ENCODE measurements around the gene DDX55.
A peak's percentile ranks its signal among the peaks of the same experiment; 100 is the strongest.
"Not testable (repeated sequence)": the region's sequence is repeated elsewhere in the genome, so short reads cannot be mapped to it uniquely, and the experiment has no call there.

DDX55 gene

DNA sequence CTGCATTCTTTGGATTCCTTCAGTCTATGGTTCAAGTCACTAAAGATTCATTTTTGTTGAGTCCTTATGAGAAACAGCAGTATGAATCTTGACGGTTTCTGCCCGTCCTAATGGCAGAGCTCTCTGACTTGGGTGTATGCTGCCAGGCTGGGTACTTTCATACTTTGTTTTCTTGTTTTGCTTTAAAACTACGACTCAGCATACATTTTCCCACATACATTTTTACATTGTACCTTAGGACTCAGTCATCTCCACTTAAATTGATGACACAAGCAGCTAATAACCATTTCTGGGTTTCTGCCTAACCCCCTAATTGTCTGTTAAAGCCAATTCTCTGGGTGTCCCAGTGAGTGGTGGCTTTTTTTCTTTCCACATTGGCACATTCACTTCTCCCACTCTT, 4.8 kb upstream of the DDX55 start:
- Mint-ChIP-seq H3K4me3 (no peak overlapping the region), H3K9me3 (no peaks in the 10 kb centered on the region), H3K36me3 (ENCODE audit: low read depth) (peaks cover 70% of the 10 kb centered on the region), H3K27me3 (no peaks in the 10 kb centered on the region), H3K4me1 (ENCODE audit: low read depth) (peaks cover 10% of the 10 kb centered on the region), H3K27ac (no peak overlapping the region)
- intact Hi-C loops (cut with micrococcal nuclease) = no loop called here

DNA sequence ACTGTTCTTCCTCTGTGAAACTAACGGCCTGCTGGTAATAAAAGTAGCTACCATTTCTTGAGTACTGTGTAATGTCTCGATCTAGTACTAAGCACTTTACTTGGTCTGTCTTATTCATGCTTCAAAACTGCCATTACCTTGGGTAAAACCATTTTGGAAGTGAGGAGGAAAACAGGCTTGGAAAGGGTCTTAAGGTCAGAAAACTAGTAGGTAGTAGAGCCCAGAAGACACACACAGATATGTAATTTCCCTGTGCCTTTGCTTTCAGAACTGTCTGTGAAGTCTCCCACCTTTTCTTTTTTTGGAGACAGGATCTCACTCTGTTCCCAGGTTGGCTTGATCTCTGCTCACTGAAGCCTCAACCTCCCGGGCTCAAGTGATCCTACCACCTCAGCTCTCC, 3.4 kb upstream of the DDX55 start:
- Mint-ChIP-seq H3K9me3 (no peaks in the 10 kb centered on the region), H3K4me3 (no peak overlapping the region)

DNA sequence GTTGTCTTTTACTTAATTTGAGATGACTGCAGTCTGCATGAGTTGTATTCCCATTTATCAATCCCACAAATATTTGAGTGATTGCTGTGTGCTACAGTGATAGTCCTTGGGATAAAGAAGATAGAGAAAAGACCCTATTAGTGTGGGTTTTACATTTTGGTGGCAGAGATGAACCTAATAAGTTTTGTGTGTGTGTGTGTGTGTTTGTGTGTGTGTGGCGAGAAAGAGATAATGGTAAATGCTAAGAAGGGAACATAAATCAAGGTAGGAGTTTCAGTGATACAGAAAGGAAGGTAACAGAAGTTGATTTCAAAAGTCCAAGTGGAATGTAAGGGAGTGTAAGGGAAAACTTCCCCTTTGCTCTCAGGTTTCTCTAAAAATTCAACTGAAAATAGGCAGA, 2.6 kb upstream of the DDX55 start:
- H3K9me3 Mint-ChIP-seq = no peaks in the 10 kb centered on the region
- no peak overlapping the region for H3K27ac Mint-ChIP-seq
- H3K27me3 Mint-ChIP-seq = no peaks in the 10 kb centered on the region
- H3K4me1 Mint-ChIP-seq (ENCODE audit: low read depth) = peaks cover 18% of the 10 kb centered on the region
- intact Hi-C loops (cut with micrococcal nuclease) = no loop called here
- peaks cover 61% of the 10 kb centered on the region for H3K36me3 Mint-ChIP-seq (ENCODE audit: low read depth)
- H3K4me3 Mint-ChIP-seq = no peak overlapping the region

More for the DNA sequence above, 3.4 kb upstream of the DDX55 start:
- peaks cover 18% of the 10 kb centered on the region for H3K4me1 Mint-ChIP-seq (ENCODE audit: low read depth)
- peaks cover 61% of the 10 kb centered on the region for H3K36me3 Mint-ChIP-seq (ENCODE audit: low read depth)
- intact Hi-C loops (cut with micrococcal nuclease) = no loop called here
- H3K27ac Mint-ChIP-seq = no peak overlapping the region
- H3K27me3 Mint-ChIP-seq = no peaks in the 10 kb centered on the region

DNA sequence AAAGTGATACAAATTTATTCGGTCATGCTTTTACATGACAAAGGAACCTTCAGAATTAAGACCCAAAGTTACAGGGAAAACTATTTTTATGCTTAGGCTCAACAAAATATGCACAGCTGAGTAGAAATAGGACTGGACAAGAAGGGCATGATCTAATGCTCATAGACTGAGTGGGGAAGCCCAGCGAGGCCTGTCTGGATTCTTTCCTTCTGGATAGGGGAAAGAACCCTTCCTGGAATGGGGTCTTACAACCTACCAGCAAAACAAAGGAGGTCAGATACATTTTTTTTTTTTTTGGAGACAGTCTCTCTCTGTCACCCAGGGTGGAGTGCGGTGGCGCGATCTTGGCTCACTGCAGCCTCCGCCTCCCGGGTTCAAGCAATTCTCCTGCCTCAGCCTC, 2.2 kb upstream of the DDX55 start:
- peaks cover 18% of the 10 kb centered on the region for H3K4me1 Mint-ChIP-seq (ENCODE audit: low read depth)
- no peak overlapping the region for H3K4me3 Mint-ChIP-seq
- H3K36me3 Mint-ChIP-seq (ENCODE audit: low read depth) = peaks cover 59% of the 10 kb centered on the region
- no peaks in the 10 kb centered on the region for H3K27me3 Mint-ChIP-seq
- intact Hi-C loops (cut with micrococcal nuclease) = no loop called here
- no peak overlapping the region for H3K27ac Mint-ChIP-seq
- H3K9me3 Mint-ChIP-seq = no peaks in the 10 kb centered on the region

DNA sequence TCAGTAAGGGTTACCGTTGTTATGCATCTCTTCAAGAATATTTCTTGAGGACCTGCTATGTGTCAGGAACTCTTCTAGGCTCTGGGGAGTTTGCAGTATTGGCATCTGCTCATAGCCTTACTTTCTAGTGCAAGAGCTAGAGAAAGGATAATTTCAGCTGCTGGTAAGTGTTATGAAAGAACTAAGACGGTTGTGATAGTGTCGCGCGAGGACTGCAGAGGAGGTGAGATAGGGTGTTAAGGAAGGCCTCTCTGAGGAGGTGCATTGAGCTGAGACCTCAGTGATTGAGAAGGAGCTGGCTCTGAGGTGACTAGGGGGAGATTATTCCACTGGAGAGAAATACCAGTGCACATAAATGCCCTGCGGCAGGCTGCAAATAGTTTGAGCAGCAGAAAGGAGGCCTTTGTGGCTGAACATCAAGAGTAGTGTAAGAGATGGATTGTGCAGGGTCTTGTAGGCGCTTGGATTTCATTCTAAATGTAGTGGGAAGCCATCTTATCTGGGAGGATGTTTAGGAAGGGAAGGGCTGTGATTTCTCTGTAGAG, 824 bp downstream of the DDX55 start:
- H3K9me3 Mint-ChIP-seq = no peaks in the 10 kb centered on the region
- H3K4me3 Mint-ChIP-seq = peak overlapping the region; percentile 92
- intact Hi-C loops (cut with micrococcal nuclease) = loop anchor here (1.0 kb wide), 1 partner anchor 18 kb away; the partner anchor contains the start of gene TMED2
- no peaks in the 10 kb centered on the region for H3K27me3 Mint-ChIP-seq
- peaks cover 18% of the 10 kb centered on the region for H3K4me1 Mint-ChIP-seq (ENCODE audit: low read depth)
- peaks cover 61% of the 10 kb centered on the region for H3K36me3 Mint-ChIP-seq (ENCODE audit: low read depth)
- H3K27ac Mint-ChIP-seq = peak overlapping the region; percentile 87

DNA sequence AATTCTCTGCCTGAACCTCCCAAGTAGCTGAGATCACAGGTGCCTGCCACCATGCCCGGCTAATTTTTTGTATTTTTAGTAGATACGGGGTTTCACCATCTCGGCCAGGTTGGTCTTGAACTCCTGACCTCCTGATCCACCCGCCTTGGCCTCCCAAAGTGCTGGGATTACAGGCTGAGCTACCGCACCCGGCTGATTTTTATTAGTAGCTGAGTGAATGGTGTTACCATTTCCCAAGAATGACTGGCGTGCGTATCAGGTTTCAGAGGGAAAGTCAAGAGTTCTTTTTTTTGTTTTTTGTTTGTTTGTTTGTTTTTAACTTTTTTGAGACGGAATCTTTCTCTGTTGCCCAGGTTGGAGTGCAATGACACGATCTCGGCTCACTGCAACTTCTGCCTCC, 1.6 kb downstream of the DDX55 start:
- H3K27me3 Mint-ChIP-seq; H3K4me3 Mint-ChIP-seq; H3K27ac Mint-ChIP-seq; H3K9me3 Mint-ChIP-seq; intact Hi-C loops (cut with micrococcal nuclease): not testable (repeated sequence)
- Mint-ChIP-seq H3K36me3 (ENCODE audit: low read depth) (peaks cover 61% of the 10 kb centered on the region), H3K4me1 (ENCODE audit: low read depth) (peaks cover 18% of the 10 kb centered on the region)

DNA sequence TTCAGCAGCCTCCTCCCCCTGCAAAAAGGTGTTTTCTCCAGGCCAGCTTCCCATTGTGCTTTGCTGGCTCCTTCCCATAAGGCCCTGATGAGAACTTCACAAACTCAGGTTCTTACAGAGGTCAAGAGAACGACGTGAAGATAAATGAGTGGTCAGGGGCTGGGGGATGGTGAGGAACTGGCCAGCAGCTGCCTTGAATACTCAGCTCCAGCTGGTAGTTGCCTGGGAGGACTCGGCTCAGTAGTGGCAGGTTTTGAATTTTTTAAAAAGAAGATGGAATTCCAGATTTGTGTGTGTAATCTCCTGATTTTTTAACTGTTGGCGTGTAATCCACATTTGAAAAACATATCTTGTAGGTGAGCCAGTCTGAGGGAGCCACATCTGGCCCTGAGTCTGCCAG, 5.9 kb downstream of the DDX55 start:
- H3K4me3 Mint-ChIP-seq = no peak overlapping the region
- no peaks in the 10 kb centered on the region for H3K9me3 Mint-ChIP-seq
- peaks cover 6% of the 10 kb centered on the region for H3K4me1 Mint-ChIP-seq (ENCODE audit: low read depth)
- H3K27ac Mint-ChIP-seq = peak overlapping the region; percentile 33
- intact Hi-C loops (cut with micrococcal nuclease) = no loop called here
- H3K36me3 Mint-ChIP-seq (ENCODE audit: low read depth) = peaks cover 89% of the 10 kb centered on the region
- H3K27me3 Mint-ChIP-seq = no peaks in the 10 kb centered on the region

DNA sequence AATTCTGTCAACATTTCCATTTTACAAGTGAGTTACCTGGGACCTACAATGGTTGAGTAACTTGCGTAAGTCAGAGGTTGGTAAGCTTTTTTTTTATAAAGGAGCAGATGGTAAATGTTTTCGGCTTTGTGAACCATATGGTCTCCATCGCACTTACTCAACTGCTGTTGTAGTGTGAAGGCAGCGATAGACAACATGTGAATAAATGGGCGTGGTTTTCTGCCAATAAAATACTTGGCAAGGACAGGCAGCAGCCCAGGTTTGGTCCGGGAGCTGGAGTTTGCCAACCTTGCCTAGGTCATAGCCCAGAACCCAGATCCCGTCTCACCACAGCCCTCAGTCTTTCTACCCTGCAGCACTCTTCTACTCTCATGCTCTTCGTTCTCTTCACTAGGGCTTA, 6.3 kb downstream of the DDX55 start:
- Mint-ChIP-seq H3K9me3 (no peaks in the 10 kb centered on the region), H3K36me3 (ENCODE audit: low read depth) (peaks cover 93% of the 10 kb centered on the region), H3K4me1 (ENCODE audit: low read depth) (peaks cover 2% of the 10 kb centered on the region), H3K4me3 (no peak overlapping the region), H3K27ac (peak overlapping the region; percentile 33), H3K27me3 (no peaks in the 10 kb centered on the region)
- intact Hi-C loops (cut with micrococcal nuclease) = no loop called here

DNA sequence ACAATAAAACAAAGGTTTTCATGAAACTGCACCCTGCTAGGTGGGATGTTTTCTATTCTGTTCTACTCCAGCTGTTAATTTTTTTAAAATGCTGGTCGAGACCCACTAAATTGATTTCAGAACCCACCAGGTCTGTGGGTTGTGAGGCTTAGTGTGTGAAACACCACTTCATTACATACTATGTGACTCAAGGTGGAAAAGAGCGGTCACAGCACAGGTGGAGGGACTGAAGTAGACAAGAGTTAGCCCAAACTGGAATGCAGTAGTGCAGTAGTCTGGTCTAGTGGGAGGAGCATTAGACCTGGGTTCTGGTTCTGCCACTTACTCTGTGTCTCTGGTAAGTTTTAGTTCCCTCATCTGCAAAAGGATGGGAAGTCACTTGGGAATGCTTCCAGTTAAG, 12.2 kb downstream of the DDX55 start:
- intact Hi-C loops (cut with micrococcal nuclease) = no loop called here
- H3K27me3 Mint-ChIP-seq = no peaks in the 10 kb centered on the region
- H3K4me1 Mint-ChIP-seq (ENCODE audit: low read depth) = no peaks in the 10 kb centered on the region
- no peaks in the 10 kb centered on the region for H3K9me3 Mint-ChIP-seq
- H3K4me3 Mint-ChIP-seq = no peak overlapping the region
- no peak overlapping the region for H3K27ac Mint-ChIP-seq
- H3K36me3 Mint-ChIP-seq (ENCODE audit: low read depth) = peaks cover 100% of the 10 kb centered on the region

DNA sequence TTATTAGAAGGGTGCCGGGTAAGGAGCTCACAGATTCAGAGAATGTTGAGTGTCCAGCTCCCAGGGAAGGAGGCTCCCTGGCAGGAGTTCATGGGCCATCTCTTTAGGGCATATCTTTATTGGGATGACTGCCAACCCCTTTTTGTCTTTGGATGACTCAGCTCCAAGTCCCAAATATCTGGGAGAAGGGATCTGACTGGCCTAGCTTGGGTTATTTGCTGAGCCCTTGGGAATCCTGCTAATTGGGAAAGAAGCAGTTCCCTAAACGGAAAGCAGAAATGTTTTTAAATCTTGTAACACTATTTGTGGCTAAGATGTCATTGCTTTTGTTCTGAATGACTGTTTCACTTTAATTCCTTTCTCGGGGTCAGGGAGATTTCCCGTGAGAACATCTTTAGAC, 12.6 kb downstream of the DDX55 start:
- H3K9me3 Mint-ChIP-seq = no peaks in the 10 kb centered on the region
- no peaks in the 10 kb centered on the region for H3K27me3 Mint-ChIP-seq
- intact Hi-C loops (cut with micrococcal nuclease) = no loop called here
- H3K4me3 Mint-ChIP-seq = no peak overlapping the region
- no peak overlapping the region for H3K27ac Mint-ChIP-seq
- H3K36me3 Mint-ChIP-seq (ENCODE audit: low read depth) = peaks cover 100% of the 10 kb centered on the region
- H3K4me1 Mint-ChIP-seq (ENCODE audit: low read depth) = no peaks in the 10 kb centered on the region

DNA sequence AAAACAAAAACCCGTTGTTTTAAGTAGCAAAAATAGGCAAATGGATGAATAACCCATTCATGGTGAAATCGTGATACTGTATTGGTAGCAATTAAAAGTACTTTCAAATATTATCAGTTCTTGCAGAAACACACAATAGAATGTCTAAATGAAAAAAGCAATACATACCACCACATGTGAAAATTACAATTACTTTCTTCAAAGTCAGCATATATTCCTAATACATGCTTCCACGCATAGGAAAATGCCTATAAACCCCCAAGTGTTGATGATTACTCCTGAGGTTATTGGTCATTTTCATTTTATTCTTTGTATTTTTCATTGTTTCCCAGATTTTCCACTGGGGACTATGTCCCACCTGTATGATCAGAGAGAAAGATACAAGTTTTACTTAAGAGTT, 15.2 kb downstream of the DDX55 start:
- intact Hi-C loops (cut with micrococcal nuclease) = no loop called here
- no peaks in the 10 kb centered on the region for H3K27me3 Mint-ChIP-seq
- no peak overlapping the region for H3K4me3 Mint-ChIP-seq
- H3K27ac Mint-ChIP-seq = no peak overlapping the region
- H3K36me3 Mint-ChIP-seq (ENCODE audit: low read depth) = peaks cover 100% of the 10 kb centered on the region
- no peaks in the 10 kb centered on the region for H3K9me3 Mint-ChIP-seq
- H3K4me1 Mint-ChIP-seq (ENCODE audit: low read depth) = no peaks in the 10 kb centered on the region

DNA sequence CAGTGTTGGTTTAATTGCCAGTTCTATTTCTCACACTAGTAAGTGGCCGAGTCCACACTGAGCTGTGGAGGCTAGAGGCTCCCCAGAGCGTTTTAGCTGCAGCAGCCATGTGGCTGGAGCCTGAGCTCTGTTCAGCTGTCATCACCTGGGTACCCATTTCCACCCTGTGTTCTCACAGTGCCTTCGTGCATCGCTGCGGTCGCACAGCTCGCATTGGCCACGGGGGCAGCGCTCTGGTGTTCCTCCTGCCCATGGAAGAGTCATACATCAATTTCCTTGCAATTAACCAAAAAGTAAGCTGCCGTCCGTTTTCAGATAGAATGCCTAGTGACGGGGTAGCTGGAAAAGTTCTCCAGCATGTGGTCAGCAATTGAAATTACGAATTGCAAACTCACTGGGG, 15.7 kb downstream of the DDX55 start:
- Mint-ChIP-seq H3K9me3 (no peaks in the 10 kb centered on the region), H3K36me3 (ENCODE audit: low read depth) (peaks cover 100% of the 10 kb centered on the region), H3K4me3 (no peak overlapping the region)

DNA sequence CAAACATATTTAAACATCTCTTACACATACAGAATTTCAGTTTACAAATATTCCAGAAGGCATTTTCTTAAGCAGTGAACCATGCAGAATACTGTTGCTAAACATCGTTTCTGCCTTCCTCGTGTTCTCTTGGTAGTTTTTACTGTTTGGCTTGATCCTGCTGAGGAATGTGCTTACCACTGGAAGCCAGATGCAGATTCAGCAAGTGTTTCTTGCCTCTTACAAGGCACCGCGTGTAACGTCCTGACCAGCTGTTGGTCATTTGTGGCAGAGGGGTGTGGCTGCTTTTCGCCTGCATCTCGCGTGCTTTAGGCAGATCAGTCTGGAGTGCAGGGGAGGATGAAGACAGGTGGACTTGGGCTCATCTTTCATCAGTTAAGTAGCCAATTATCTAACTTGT, 19.2 kb downstream of the DDX55 start:
- no peaks in the 10 kb centered on the region for H3K4me1 Mint-ChIP-seq (ENCODE audit: low read depth)
- H3K27ac Mint-ChIP-seq = no peak overlapping the region
- no peaks in the 10 kb centered on the region for H3K9me3 Mint-ChIP-seq
- no peak overlapping the region for H3K4me3 Mint-ChIP-seq
- peaks cover 99% of the 10 kb centered on the region for H3K36me3 Mint-ChIP-seq (ENCODE audit: low read depth)
- intact Hi-C loops (cut with micrococcal nuclease) = no loop called here
- no peaks in the 10 kb centered on the region for H3K27me3 Mint-ChIP-seq

More for the DNA sequence above, 15.7 kb downstream of the DDX55 start:
- Mint-ChIP-seq H3K27me3 (no peaks in the 10 kb centered on the region), H3K27ac (no peak overlapping the region), H3K4me1 (ENCODE audit: low read depth) (no peaks in the 10 kb centered on the region)
- intact Hi-C loops (cut with micrococcal nuclease) = no loop called here

DNA sequence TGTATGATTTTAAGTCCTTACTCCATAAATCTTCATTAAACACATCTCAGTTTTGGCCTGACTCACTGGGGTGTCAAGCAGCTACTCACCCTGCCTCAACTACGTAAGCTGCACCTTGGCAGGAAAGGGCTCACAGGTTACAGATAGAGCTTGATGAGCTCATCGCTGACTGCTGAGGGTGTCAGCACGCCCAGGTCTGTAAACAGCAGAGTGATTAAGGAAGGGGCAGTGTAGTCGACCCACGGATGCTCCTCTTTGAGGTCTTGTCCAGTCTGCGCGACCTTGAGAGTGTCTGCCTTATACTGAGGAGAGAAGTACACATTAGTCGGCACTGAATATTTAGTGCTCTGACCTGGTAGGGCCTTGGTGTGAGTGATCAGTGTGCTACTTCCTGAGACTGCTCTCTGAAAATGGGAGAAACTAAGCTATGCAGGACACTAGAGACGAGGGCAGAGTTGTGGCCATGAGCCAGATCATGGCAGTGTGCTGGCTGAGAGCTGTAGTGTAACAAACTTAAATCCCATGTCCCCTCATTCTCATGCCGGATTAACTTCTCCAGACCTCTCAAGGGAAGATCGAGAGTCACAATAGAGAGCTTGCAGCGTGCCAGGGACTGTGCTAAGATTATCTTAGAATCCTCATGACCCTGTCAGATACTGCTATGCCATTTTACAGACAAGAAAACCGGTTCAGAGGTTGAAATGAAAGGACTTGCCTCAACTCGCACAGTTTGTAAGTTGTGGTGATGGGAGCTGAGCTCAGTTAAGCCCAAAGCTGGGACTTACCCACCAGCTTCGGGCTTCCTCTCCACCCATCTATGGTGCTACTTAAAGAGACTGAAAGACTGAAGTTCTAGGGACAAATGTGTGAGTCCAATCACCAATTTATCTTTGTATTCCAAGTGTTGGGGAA, 20.0 kb downstream of the DDX55 start:
- H3K36me3 Mint-ChIP-seq (ENCODE audit: low read depth) = peaks cover 99% of the 10 kb centered on the region
- H3K4me1 Mint-ChIP-seq (ENCODE audit: low read depth) = no peaks in the 10 kb centered on the region
- H3K27me3 Mint-ChIP-seq = no peaks in the 10 kb centered on the region
- H3K9me3 Mint-ChIP-seq = no peaks in the 10 kb centered on the region
- H3K4me3 Mint-ChIP-seq = no peak overlapping the region
- no peak overlapping the region for H3K27ac Mint-ChIP-seq
- intact Hi-C loops (cut with micrococcal nuclease) = no loop called here
